Measurements from ENCODE around the gene OGFOD3.
"Not testable (repeated sequence)": the region's sequence is repeated elsewhere in the genome, so short reads cannot be mapped to it uniquely, and the experiment has no call there.

OGFOD3 gene

GRCh38 chr17:82350182-82351030 is 68.0 kb downstream of the OGFOD3 start:
- no peak for DNase-seq

DNA sequence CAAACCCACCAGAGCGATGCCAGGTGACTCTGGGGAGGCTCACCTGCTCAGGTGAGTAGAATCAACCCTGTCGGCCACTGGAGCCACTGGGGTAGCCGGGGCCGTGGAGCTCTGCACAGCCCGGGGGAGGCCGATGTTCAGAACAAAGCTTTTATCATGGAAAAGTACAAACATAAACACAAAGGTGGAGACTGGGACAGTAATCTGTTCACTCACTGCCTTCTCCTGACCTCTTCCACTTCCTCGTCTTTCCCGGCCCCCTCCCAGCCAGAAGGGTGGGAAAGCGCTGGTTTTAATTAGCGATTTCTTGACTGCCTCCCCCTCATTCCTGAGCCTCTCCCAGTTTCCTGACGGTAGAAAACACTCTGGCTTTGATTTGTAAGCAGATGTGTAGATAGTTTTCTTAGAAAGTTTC is 69.1 kb downstream of the OGFOD3 start:
- no peak for DNase-seq

DNA sequence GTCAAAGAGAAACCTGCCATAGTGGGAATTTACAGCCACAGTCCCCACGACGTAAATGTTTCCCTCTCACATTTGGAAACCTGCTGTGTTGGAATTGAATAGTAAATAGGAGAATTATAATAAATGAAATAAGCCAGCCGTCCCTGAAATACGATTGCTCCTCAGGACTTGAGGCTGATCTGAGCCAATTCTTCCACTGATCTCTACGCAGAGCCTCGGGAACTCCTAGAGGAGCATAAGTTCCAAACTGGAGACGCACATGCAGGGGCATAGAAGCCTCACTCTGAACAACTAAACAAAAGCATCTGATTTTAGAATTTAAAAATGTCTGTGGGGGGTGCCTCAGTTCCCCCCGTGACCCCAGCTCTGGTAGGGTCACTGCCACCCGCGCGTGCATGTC is 69.5 kb downstream of the OGFOD3 start:
- no peak for DNase-seq

- no peak for DNase-seq
These were observed 70.0 kb downstream of the OGFOD3 start for GRCh38 chr17:82348434-82348833.

- not testable (repeated sequence) for DNase-seq
These were observed 70.4 kb downstream of the OGFOD3 start for GRCh38 chr17:82347994-82348393.

DNA sequence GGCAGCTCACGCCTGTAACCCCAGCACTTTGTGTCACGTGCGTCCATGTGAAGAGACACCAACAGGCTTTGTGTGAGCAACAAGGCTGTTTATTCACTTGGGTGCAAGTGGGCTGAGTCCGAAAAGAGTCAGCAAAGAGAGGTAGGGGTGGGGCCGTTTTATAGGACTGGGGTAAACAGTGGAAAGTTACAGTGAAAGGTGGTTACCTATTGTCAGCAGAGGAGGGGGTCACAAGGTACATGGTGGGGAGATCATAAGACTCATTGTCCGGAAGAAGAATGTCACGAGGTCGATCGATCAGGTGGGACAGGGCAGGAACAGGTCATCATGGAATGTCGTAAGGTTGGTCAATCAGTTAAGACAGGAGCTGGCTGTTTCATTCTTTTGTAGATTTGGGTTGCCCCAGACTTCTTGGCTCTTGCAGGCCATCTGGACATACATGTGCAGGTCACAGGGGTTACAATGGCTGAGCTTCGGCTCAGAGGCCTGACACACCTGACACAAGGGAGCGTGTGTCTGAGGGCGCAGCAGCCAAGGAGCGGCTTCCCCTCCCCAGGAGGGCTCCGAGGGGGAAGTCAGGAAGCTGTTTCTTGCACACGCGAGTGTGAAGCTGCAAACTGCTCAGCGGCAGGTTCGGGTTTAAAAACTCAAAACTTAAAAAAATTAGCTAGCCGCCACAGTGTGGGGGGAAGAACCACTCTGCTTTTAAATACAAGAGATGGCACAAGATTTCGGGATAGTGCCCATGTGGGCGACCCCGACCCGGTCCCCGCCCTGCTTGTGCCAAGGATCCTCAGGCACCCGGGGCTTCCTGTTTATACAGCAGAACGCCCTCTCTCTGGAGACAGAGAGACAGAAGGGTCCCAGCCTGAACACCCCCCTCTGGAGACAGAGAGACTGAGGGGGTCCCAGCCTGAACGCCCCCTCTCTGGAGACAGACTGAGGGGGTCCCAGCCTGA is 71.8 kb downstream of the OGFOD3 start:
- DNase-seq, result no peak

DNA sequence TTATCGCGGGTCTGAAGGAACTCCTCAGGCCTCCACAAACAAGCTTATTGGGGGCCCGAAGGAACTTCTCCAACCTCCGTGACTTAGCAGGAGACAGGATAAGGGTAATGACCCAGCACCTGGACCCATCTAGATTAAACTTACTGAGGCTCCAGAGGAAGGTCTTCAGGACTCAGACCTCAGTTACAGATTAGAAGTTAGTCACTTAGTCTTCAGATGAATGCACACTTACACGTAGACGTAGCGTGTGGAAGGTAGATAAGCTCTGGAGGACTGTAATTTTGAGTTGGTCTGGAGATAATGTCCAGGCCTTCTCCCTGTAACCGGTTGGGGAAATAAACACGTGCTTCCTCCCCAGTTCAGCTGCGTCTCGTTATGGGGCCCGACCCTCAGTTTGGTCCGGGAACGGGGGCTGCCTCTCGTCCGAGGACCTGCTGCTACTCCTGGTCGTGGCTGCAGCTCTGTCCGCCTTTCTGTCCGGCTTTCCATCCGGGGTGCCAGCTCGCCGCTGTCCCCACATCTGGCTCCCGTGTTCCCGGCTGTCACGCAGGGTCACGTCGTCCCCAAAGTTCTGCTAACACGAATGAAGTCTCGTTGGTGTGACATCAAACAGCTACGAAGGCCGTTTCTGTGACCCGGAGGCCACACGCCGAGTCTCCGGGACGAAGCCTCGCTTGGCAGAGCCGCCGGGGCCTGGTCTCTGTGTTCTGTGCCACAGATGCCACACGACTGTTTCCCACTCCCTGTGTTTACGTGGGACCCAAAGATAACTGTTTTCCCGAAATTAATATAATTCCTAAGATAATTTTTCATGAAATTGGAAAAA is 73.0 kb downstream of the OGFOD3 start:
- no peak for DNase-seq

DNA sequence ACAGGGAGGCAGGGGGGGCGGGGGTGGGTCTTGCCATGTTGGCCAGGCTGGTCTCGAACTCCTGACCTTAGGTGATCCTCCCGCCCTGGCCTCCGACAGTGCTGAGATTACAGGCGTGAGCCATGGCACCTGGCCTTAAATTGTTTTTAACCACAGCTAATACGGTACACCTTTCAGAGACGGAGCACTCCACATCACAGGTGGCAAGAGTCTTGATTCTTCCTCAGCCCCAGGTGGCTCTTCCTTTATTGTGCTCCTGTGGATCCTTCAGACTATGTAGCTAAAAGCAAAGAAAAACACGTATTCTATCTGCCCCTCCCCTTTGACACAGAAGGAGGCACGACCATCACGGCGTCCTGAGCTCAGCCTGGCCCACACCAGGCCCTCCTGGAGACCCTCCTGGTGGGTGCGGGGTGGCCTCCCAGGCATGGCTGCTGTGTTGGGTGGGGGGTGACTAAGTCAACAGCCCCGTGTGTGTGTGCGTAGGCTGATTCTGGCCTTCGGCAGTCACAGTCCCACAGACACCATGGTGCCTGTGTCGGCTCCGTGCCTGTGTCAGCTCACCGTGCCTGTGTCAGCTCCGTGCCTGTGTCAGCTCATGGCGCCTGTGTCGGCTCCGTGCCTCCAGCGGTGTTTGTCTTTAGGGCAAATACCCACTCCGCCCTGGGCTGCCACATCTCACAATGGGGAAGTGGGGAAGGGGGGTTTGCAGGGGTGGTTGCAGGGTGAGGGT is 74.0 kb downstream of the OGFOD3 start:
- no peak for DNase-seq

GRCh38 chr17:82343560-82343959 is 74.8 kb downstream of the OGFOD3 start:
- DNase-seq, result no peak

GRCh38 chr17:82342361-82343079 is 75.9 kb downstream of the OGFOD3 start:
- DNase-seq, result no peak

DNA sequence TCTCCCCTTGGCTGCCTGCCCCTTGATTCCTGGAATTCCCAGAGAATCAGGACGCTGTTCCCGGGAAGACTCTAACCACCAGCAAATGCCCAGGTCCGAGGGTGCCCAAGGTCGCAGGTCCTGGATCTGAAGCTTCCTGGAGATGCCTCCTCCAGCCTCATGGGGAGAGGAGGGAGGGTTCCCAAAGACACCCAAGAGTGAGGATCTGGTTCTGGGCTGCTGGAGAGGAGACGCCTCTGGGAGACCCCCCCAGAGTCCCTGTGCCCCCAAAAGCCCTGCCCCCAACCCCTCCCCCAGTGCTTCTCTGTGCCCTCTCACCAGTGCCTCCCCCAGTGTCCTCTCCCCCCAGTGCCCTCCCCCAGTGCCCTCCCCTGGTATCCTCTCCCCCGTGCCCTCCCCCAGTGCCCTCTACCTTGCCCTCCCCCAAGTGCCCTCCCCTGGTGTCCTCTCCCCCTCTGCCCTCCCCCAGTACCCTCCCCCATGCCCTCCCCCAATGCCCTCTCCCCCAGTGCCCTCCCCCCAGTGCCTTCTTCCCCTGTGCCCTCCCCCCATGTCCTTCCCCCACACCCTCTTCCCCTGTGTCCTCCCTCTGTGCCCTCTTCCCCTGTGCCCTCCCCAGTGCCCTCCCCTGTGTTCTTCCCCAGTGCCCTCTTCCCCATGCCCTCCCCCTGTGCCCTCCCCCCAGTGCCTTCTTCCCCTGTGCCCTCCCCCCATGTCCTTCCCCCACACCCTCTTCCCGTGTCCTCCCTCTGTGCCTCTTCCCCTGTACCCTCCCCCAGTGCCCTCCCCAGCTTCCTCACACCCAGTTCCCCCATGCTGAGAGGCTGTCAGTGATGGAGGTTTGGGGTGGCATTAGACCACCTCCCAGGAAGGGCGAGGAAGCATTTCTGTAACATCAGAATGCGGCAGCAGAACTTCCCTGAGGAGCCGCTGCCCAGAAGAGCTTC is 78.5 kb downstream of the OGFOD3 start:
- DNase-seq, result no peak

All from NCI-H69 (cell line).